Caco-2 (cell line): ENCODE results near the gene ATP5PD. TPM values are rescaled to one million over a fixed set of nuclear protein-coding genes. Genes with fewer than 3 reads are reported as not detected.
A peak's percentile ranks its signal among the peaks of the same experiment; 100 is the strongest.
"Not testable (repeated sequence)": the region's sequence is repeated elsewhere in the genome, so short reads cannot be mapped to it uniquely, and the experiment has no call there.

Experiments
- BruUV-seq: library from RNA; stranded (reverse); fragments of 400-500 nt; replicated peaks from 2 replicates; lab custom pipeline; 2021; lab: Mats Ljungman, UMichigan
- CTCF ChIA-PET: fragments of 300-600 bp; sonication (Branson Sonifier 250); formaldehyde crosslinking; loops from one replicate; lab custom pipeline; 2022; ENCODE audit warnings: antibody characterized with exemption; lab: Charles Lee
- POLR2A ChIA-PET: fragments of 300-600 bp; sonication (Branson Sonifier 250); formaldehyde crosslinking; loops from one replicate; lab custom pipeline; 2022; ENCODE audit warnings: antibody characterized with exemption; lab: Charles Lee
- DNase-seq, 2 experiments: peaks; one replicate each; pipeline versions ENCODE4 v3.0.0 to v3.0.0-alpha.2; 2020 to 2022
- H3K27me3 ChIP-seq: replicated peaks from 2 replicates; pipeline ENCODE4 v1.6.0; 2011; ENCODE audit warnings: low read length; ENCODE audit not compliant: control insufficient read depth, insufficient read depth
- H3K36me3 ChIP-seq: 2 replicates; pipeline ENCODE4 v1.5.1; 2011; ENCODE audit warnings: low read length; ENCODE audit not compliant: control insufficient read depth, insufficient read depth
- H3K4me1 ChIP-seq: fragments of 250-450 bp; sonication (Bioruptor Pico); 2 replicates; pipeline ENCODE4 v1.5.1; 2020; ENCODE audit warnings: mild to moderate bottlenecking
- H3K4me3 ChIP-seq: 2 replicates; pipeline ENCODE4 v1.5.1; 2011; ENCODE audit warnings: low read depth, mild to moderate bottlenecking, control low read depth, low read length
- H3K9me3 ChIP-seq: fragments of 250-450 bp; sonication (Bioruptor Pico); 2 replicates; pipeline ENCODE4 v1.5.1; 2020; ENCODE audit warnings: mild to moderate bottlenecking, moderate library complexity
- H3K27ac Mint-ChIP-seq: one replicate; pipeline ENCODE4 v1.8.0; 2022; ENCODE audit warnings: mixed read lengths; ENCODE audit not compliant: unreplicated experiment
- H3K27me3 Mint-ChIP-seq: one replicate; pipeline ENCODE4 v1.8.0; 2022; ENCODE audit warnings: mixed read lengths; ENCODE audit not compliant: insufficient read depth, unreplicated experiment
- H3K36me3 Mint-ChIP-seq: one replicate; pipeline ENCODE4 v1.8.0; 2022; ENCODE audit warnings: mild to moderate bottlenecking, mixed read lengths; ENCODE audit not compliant: insufficient read depth, unreplicated experiment
- H3K4me1 Mint-ChIP-seq: one replicate; pipeline ENCODE4 v1.8.0; 2022; ENCODE audit warnings: low read depth, mixed read lengths; ENCODE audit not compliant: unreplicated experiment
- H3K4me3 Mint-ChIP-seq: one replicate; pipeline ENCODE4 v1.8.0; 2022; ENCODE audit warnings: mild to moderate bottlenecking, moderate library complexity, mixed read lengths; ENCODE audit not compliant: unreplicated experiment
- H3K9me3 Mint-ChIP-seq: one replicate; pipeline ENCODE4 v1.8.0; 2022; ENCODE audit warnings: mixed read lengths; ENCODE audit not compliant: unreplicated experiment
- intact Hi-C: fragments of 100-400 bp; cut with micrococcal nuclease; formaldehyde crosslinking; loops from one replicate; pipeline ENCODE4 v1.10.0; 2022; ENCODE audit not compliant: unreplicated experiment
- total RNA-seq: library from RNA; stranded (reverse); gene quantifications from 2 replicates; pipeline ENCODE4 v1.2.3, GENCODE V29; 2022
- TF ChIP-seq, protein P1 (sequence below), 2 experiments: fragments of 200-600 bp in 1 of 2; IDR thresholded peaks; 1 replicate in 1 of 2; 2 replicates in 1 of 2; pipeline versions ENCODE4 v1.5.1 to v1.8.0; 2011 to 2022; ENCODE audit warnings: antibody characterized with exemption in 1 of 2, control low read depth in 1 of 2, inconsistent platforms in 1 of 2, low read depth in 1 of 2, low read length in 1 of 2, mild to moderate bottlenecking in 1 of 2, moderate library complexity in 1 of 2; ENCODE audit not compliant: insufficient read depth in 1 of 2, severe bottlenecking in 1 of 2, unreplicated experiment in 1 of 2

The ATP5PD gene
- total RNA-seq, 1 experiment from 2014 or later = 316 TPM

GRCh38 chr17:75031972-75032719 lies 14.6 kb downstream of the ATP5PD start:
- no peaks in the 10 kb centered on the region for H3K4me1 ChIP-seq
- H3K27me3 ChIP-seq = no peaks in the 10 kb centered on the region
- ChIA-PET POLR2A (interaction anchor here (0.9 kb wide), 1 partner anchor 19 kb away, joined by 5 read pairs; the partner anchor contains the start of gene MRPL58), CTCF (interaction anchor here (0.6 to 1.9 kb wide), 5 partner anchors 19 to 119 kb away, joined by 3 to 7 read pairs (median 3); partner anchors contain the start of gene MRPL58)
- peak overlapping the region; percentile 94 for H3K4me3 Mint-ChIP-seq
- intact Hi-C loops = loop anchor here (2.0 kb wide), 1 partner anchor 19 kb away; the partner anchor contains the start of gene MRPL58
- peaks cover 34% of the 10 kb centered on the region for H3K36me3 Mint-ChIP-seq
- H3K9me3 Mint-ChIP-seq = peaks cover 24% of the 10 kb centered on the region
- peak overlapping the region; percentile 91 for H3K4me3 ChIP-seq
- no peaks in the 10 kb centered on the region for H3K36me3 ChIP-seq
- peaks cover 30% of the 10 kb centered on the region for H3K4me1 Mint-ChIP-seq
- peaks cover 4% of the 10 kb centered on the region for H3K27me3 Mint-ChIP-seq
- H3K27ac Mint-ChIP-seq = peak overlapping the region; percentile 40
- TF ChIP-seq, protein P1, sequence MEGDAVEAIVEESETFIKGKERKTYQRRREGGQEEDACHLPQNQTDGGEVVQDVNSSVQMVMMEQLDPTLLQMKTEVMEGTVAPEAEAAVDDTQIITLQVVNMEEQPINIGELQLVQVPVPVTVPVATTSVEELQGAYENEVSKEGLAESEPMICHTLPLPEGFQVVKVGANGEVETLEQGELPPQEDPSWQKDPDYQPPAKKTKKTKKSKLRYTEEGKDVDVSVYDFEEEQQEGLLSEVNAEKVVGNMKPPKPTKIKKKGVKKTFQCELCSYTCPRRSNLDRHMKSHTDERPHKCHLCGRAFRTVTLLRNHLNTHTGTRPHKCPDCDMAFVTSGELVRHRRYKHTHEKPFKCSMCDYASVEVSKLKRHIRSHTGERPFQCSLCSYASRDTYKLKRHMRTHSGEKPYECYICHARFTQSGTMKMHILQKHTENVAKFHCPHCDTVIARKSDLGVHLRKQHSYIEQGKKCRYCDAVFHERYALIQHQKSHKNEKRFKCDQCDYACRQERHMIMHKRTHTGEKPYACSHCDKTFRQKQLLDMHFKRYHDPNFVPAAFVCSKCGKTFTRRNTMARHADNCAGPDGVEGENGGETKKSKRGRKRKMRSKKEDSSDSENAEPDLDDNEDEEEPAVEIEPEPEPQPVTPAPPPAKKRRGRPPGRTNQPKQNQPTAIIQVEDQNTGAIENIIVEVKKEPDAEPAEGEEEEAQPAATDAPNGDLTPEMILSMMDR (IDR thresholded peaks at IDR 0.05; ENCODE audit: insufficient read depth in 1 of 2, low read depth in 1 of 2, low read length in 1 of 2, severe bottlenecking in 1 of 2, unreplicated experiment in 1 of 2) = no peak
- peak; percentile 60 to 68 for DNase-seq
- no TSS peak for BruUV-seq
- no peaks in the 10 kb centered on the region for H3K9me3 ChIP-seq

DNA sequence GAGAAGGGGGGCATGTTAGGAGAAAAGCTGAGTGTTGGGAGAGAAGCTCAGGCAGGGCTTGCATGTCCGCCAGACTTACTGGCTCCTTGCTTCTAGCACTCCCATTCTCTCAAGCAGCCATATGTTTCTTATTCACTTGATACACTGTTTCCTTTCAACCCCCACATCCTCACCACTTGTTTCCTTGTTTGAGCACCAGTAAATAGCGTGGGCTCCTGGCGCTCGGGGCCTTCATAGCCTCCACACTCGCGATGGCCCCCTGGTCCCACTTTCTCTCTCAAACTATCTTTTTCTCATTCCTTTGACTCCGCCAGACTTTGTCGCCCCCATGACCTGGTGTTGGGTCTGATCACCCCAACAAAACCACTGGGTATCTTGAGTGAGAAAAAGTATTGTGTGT lies 16.6 kb downstream of the ATP5PD start:
- Histone ChIP-seq H3K9me3 (peaks cover 1% of the 10 kb centered on the region; the same call in 1 of the 2 replicates), H3K4me3 (no peak overlapping the region), H3K27me3 (no peaks in the 10 kb centered on the region), H3K4me1 (no peaks in the 10 kb centered on the region), H3K36me3 (no peaks in the 10 kb centered on the region)
- ChIA-PET CTCF (interaction anchor here (0.6 to 1.1 kb wide), 2 partner anchors 10 to 106 kb away, joined by 3 to 6 read pairs; partner anchors contain the start of gene OTOP2), POLR2A (no interaction called here)
- Mint-ChIP-seq H3K9me3 (peaks cover 24% of the 10 kb centered on the region), H3K4me1 (peaks cover 19% of the 10 kb centered on the region), H3K4me3 (no peak overlapping the region), H3K27ac (no peak overlapping the region), H3K27me3 (peaks cover 4% of the 10 kb centered on the region), H3K36me3 (peaks cover 32% of the 10 kb centered on the region)
- BruUV-seq = no TSS peak
- intact Hi-C loops = no loop called here
- TF ChIP-seq, protein P1 (IDR thresholded peaks at IDR 0.05; ENCODE audit: insufficient read depth in 1 of 2, low read depth in 1 of 2, low read length in 1 of 2, severe bottlenecking in 1 of 2, unreplicated experiment in 1 of 2) = no peak
- no peak for DNase-seq

DNA sequence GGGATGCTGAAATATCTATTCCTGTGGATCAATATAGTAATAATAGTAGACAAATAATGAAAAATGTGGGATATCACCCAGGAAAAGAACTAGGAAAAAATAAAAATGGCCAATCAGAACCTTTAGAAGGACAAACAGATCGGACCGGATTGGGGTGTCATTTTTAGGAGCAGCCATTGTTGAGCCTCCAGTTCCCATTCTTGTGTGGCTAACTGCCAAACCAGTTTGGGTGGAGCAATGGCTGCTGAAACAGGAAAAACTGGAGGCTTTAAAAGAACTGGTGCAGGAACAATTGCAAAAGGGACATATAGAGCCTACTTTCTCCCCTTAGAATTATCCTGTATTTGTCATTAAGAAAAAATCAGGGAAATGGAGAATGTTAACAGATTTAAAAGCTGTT lies 20.1 kb downstream of the ATP5PD start:
- H3K4me3 Mint-ChIP-seq, H3K27me3 ChIP-seq, H3K27me3 Mint-ChIP-seq, intact Hi-C loops, H3K4me1 ChIP-seq, CTCF ChIA-PET, POLR2A ChIA-PET, BruUV-seq, H3K36me3 ChIP-seq, H3K4me3 ChIP-seq, H3K9me3 ChIP-seq, H3K27ac Mint-ChIP-seq, DNase-seq, H3K4me1 Mint-ChIP-seq: not testable (repeated sequence)
- Mint-ChIP-seq H3K36me3 (peaks cover 18% of the 10 kb centered on the region), H3K9me3 (peaks cover 24% of the 10 kb centered on the region)

GRCh38 chr17:75025398-75025734 lies 21.4 kb downstream of the ATP5PD start:
- peaks cover 27% of the 10 kb centered on the region for H3K36me3 Mint-ChIP-seq
- H3K27ac Mint-ChIP-seq, H3K4me3 ChIP-seq, H3K9me3 ChIP-seq, intact Hi-C loops, H3K36me3 ChIP-seq, POLR2A ChIA-PET, H3K27me3 Mint-ChIP-seq, DNase-seq, H3K4me1 Mint-ChIP-seq, H3K4me1 ChIP-seq, H3K4me3 Mint-ChIP-seq, H3K27me3 ChIP-seq: not testable (repeated sequence)
- CTCF ChIA-PET = interaction anchor here (0.6 to 2.6 kb wide), 2 partner anchors 44 to 64 kb away, joined by 4 to 10 read pairs; no protein-coding TSS in a partner anchor
- H3K9me3 Mint-ChIP-seq = peaks cover 20% of the 10 kb centered on the region
- TSS peak; percentile 19 for BruUV-seq
